Measurements from ENCODE around the gene ETV1. TPM values are rescaled to one million over a fixed set of nuclear protein-coding genes. Genes with fewer than 3 reads are reported as not detected.

ETV1 gene
- total and polyA plus RNA-seq, 9 of the 15 experiments (the other 6 are each of a cell fraction or from before 2014, with no cell fraction given), result 7.2 to 27.4 (median 14.0) TPM

DNA sequence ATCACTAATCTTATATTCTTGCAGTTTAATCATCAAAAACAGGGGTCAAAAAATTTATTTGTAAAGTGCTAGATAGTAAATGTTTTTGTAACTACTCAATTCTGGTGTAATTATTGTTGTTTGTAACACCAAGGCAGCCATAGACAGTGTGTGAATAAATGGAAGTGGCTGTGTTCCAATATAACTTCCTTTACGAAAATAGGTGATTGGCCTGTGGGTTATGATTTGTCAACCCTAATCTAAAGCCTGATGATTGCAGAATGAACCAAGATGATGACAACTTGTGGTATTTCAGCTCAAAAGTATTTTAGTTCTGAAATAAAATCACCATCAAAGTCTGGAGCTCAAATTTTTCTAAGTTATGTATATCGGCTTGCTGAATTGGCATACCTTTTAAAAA is 34.4 kb upstream of the ETV1 start:
- no peaks in the 10 kb centered on the region for H4K20me1 ChIP-seq (replicated peaks; ENCODE audit: control insufficient read depth, insufficient read depth, low read length)
- H3K9me1 ChIP-seq (ENCODE audit: control insufficient read depth, insufficient read depth, low read length), result no peaks in the 10 kb centered on the region
- no peak for FAIRE-seq
- H3K27ac ChIP-seq (ENCODE audit: extremely low read depth, low read depth, low read length), result no peak overlapping the region; the same call in 2 of the 3 replicates
- WGBS (ENCODE audit: insufficient coverage, low coverage, missing lambda C conversion rate), result 82% methylated on average over 2 of the region's 2 CpGs
- H3K9me3 ChIP-seq (replicated peaks; ENCODE audit: control insufficient read depth, insufficient read depth, low read depth, low read length), result no peaks in the 10 kb centered on the region
- in situ Hi-C loops (cut with MboI) (no loop called here), intact Hi-C loops (cut with micrococcal nuclease) (no loop called here)
- ATAC-seq, result no peak
- H2AFZ ChIP-seq (ENCODE audit: low read depth, low read length), result no peak overlapping the region
- no peaks in the 10 kb centered on the region for H3K4me1 ChIP-seq (replicated peaks in 1 of 2; ENCODE audit: control insufficient read depth in 2 of 2, insufficient read depth in 2 of 2, low read length in 2 of 2)
- no peak overlapping the region for H3K4me2 ChIP-seq (ENCODE audit: insufficient read depth, low read length)
- no peaks in the 10 kb centered on the region for H3K27me3 ChIP-seq (ENCODE audit: control insufficient read depth in 2 of 2, insufficient read depth in 2 of 2, low read length in 2 of 2)
- no peak overlapping the region for H3K4me3 ChIP-seq
- BruUV-seq (replicated peaks), result no TSS peak
- no peak for DNase-seq (ENCODE audit: extremely low read depth in 1 of 4, low spot score in 3 of 4)
- H3K79me2 ChIP-seq (ENCODE audit: control insufficient read depth, insufficient read depth, low read length), result no peaks in the 10 kb centered on the region
- POLR2A ChIA-PET, result interaction anchor here (2.0 kb wide), 1 partner anchor 35 kb away, joined by 5 read pairs; the partner anchor contains the start of gene ETV1
- TF ChIP-seq CBFA2T2 (conservative IDR thresholded peaks at IDR 0.05) (no peak), LCOR (CRISPR knock-in tag; IDR thresholded peaks at IDR 0.05) (no peak), SMARCE1 (IDR thresholded peaks at IDR 0.05) (no peak), RBM14 (IDR thresholded peaks at IDR 0.05; ENCODE audit: borderline replicate concordance, insufficient read depth, low read depth, low read length) (no peak), RCOR1 (IDR thresholded peaks at IDR 0.05; ENCODE audit: borderline replicate concordance in 1 of 2, low read depth in 2 of 2, low read length in 2 of 2) (no peak), MCM3 (IDR thresholded peaks at IDR 0.05) (no peak), ZNF785 (CRISPR knock-in tag; IDR thresholded peaks at IDR 0.05) (no peak), ZNF124 (CRISPR knock-in tag; IDR thresholded peaks at IDR 0.05) (no peak), SIN3B (IDR thresholded peaks at IDR 0.05; ENCODE audit: low read depth) (no peak), CBX5 (IDR thresholded peaks at IDR 0.05; ENCODE audit: borderline replicate concordance, low read depth) (no peak)
- TF ChIP-seq, protein P1, sequence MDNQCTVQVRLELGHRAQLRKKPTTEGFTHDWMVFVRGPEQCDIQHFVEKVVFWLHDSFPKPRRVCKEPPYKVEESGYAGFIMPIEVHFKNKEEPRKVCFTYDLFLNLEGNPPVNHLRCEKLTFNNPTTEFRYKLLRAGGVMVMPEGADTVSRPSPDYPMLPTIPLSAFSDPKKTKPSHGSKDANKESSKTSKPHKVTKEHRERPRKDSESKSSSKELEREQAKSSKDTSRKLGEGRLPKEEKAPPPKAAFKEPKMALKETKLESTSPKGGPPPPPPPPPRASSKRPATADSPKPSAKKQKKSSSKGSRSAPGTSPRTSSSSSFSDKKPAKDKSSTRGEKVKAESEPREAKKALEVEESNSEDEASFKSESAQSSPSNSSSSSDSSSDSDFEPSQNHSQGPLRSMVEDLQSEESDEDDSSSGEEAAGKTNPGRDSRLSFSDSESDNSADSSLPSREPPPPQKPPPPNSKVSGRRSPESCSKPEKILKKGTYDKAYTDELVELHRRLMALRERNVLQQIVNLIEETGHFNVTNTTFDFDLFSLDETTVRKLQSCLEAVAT (IDR thresholded peaks at IDR 0.05), result no peak
- TF ChIP-seq, protein P2, sequence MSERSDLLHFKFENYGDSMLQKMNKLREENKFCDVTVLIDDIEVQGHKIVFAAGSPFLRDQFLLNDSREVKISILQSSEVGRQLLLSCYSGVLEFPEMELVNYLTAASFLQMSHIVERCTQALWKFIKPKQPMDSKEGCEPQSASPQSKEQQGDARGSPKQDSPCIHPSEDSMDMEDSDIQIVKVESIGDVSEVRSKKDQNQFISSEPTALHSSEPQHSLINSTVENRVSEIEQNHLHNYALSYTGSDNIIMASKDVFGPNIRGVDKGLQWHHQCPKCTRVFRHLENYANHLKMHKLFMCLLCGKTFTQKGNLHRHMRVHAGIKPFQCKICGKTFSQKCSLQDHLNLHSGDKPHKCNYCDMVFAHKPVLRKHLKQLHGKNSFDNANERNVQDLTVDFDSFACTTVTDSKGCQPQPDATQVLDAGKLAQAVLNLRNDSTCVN (CRISPR knock-in tag; IDR thresholded peaks at IDR 0.05), result no peak
- TF ChIP-seq, protein P3, sequence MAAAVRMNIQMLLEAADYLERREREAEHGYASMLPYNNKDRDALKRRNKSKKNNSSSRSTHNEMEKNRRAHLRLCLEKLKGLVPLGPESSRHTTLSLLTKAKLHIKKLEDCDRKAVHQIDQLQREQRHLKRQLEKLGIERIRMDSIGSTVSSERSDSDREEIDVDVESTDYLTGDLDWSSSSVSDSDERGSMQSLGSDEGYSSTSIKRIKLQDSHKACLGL (CRISPR knock-in tag; IDR thresholded peaks at IDR 0.05; ENCODE audit: borderline replicate concordance, poor library complexity, severe bottlenecking), result no peak
- TF ChIP-seq, protein P4, sequence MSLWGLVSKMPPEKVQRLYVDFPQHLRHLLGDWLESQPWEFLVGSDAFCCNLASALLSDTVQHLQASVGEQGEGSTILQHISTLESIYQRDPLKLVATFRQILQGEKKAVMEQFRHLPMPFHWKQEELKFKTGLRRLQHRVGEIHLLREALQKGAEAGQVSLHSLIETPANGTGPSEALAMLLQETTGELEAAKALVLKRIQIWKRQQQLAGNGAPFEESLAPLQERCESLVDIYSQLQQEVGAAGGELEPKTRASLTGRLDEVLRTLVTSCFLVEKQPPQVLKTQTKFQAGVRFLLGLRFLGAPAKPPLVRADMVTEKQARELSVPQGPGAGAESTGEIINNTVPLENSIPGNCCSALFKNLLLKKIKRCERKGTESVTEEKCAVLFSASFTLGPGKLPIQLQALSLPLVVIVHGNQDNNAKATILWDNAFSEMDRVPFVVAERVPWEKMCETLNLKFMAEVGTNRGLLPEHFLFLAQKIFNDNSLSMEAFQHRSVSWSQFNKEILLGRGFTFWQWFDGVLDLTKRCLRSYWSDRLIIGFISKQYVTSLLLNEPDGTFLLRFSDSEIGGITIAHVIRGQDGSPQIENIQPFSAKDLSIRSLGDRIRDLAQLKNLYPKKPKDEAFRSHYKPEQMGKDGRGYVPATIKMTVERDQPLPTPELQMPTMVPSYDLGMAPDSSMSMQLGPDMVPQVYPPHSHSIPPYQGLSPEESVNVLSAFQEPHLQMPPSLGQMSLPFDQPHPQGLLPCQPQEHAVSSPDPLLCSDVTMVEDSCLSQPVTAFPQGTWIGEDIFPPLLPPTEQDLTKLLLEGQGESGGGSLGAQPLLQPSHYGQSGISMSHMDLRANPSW (CRISPR knock-in tag; IDR thresholded peaks at IDR 0.05), result no peak
- H3K36me3 ChIP-seq (ENCODE audit: control insufficient read depth, insufficient read depth, low read length), result peaks cover 15% of the 10 kb centered on the region; the same call in 2 of the 3 replicates
- H3K9ac ChIP-seq (ENCODE audit: insufficient read depth in 1 of 2, low read depth in 2 of 2, low read length in 2 of 2), result no peak overlapping the region
- CTCF ChIA-PET (ENCODE audit: low intra/inter-chr PET ratio), result no interaction called here
